Heart left ventricle (tissue), 13 donors: ENCODE results near the gene TAF11L4.

ENCODE experiments used
- CTCF ChIP-seq, 12 donors: fragments of 200-600 bp; sonication (generic) in 4 of 12; IDR thresholded peaks; one replicate each; pipeline versions ENCODE4 v1.5.0 to v1.8.0; 2018 to 2022; ENCODE audit warnings: antibody characterized with exemption in 12 of 12, mild to moderate bottlenecking in 5 of 12
- POLR2A ChIP-seq, 2 donors: fragments of 450-650 bp; IDR thresholded peaks; one replicate each; pipeline ENCODE4 v1.6.1; 2017; ENCODE audit warnings: antibody characterized with exemption in 2 of 2, mild to moderate bottlenecking in 2 of 2, moderate library complexity in 2 of 2
- donor health status: ischemic (EF 13 %, LVEDD 7.1; RV severe dilation, severe dysfunction).
- donor health status: DM: no; HTN: yes; CAD: no.
- donor health status: DM: no; HTN: no; CAD: no.
- donor health status: ischemic (EF 25% LVEDD 6.9; RV normal size, moderate dysfunction).
- donor health status: ischemic (EF 25% LVEDD 5.7; RV mildly dilated, moderate dysfunction).
- donor health status: ischemic (EF 35%, LVEDD 5.7; RV mildly dilated, moderate dysfunction).
- donor health status: nonischemic (EF 11% LVEDD 7.7; RV severe dilation, severe dysfunction).
- donor health status: DM: yes; HTN: yes; CAD: no.
- donor health status: PGD.
- donor health status: ischemic (EF 29% LVEDD 5.4; RV normal size, mild dysfunction).
- donor health status: nonischemic (EF 23%, LVEDD 6.1; RV moderate dilation, normal function).

GRCh38 chr5:17487174-17487512, 34.5 kb upstream of the TAF11L4 start:
- TF ChIP-seq CTCF (IDR thresholded peaks at IDR 0.05) (no peak), POLR2A (IDR thresholded peaks at IDR 0.05) (no peak)
